K562 (cell line): ENCODE measurements around the gene STAT4. TPM values are rescaled to one million over a fixed set of nuclear protein-coding genes. Genes with fewer than 3 reads are reported as not detected.

Source experiments
- RAD21 ChIP-seq, 2 experiments: fragments of 250-450 bp in 1 of 2; fragments of 450-650 bp in 1 of 2; sonication (Bioruptor Pico) in 1 of 2; formaldehyde crosslinking in 1 of 2; IDR thresholded peaks in 1 of 2; conservative IDR thresholded peaks in 1 of 2; 2 replicates each; pipeline versions ENCODE4 v1.4.0 to v1.8.0; 2020 to 2022; ENCODE audit warnings: mild to moderate bottlenecking in 2 of 2, moderate library complexity in 1 of 2
- SRSF7 ChIP-seq: fragments of 200-400 bp; formaldehyde crosslinking; optimal IDR thresholded peaks from 2 replicates; pipeline ENCODE3; 2017; ENCODE audit warnings: mild to moderate bottlenecking, low read depth, low read length
- polyA plus RNA-seq, 8 experiments: library from polyadenylated mRNA; depleted of rRNA in 4 of 8; stranded (reverse) in 5 of 8; unstranded in 3 of 8; fragments of >200 nt; fragmentation: Nextera tagmentation in 2 of 8; fragmentation: Illumina TruSeq in 1 of 8; extraction: Ambion mirVana in 2 of 8; extraction: Trizol in 1 of 8; gene quantifications; 2 replicates each; pipeline versions ENCODE4 v1.2.1 to v1.2.3, GENCODE V29; 2011 to 2014; ENCODE audit warnings: inconsistent platforms in 1 of 8, missing spikeins in 1 of 8
- total RNA-seq, 7 experiments: library from RNA; depleted of rRNA in 6 of 7; stranded (reverse); fragments of >200 nt in 6 of 7; fragmentation: Illumina TruSeq in 2 of 7; extraction: Trizol in 2 of 7; gene quantifications; 2 replicates each; pipeline versions ENCODE4 v1.2.1 to v1.2.3, GENCODE V29; 2011 to 2021; ENCODE audit warnings: low replicate concordance in 1 of 7
- TF ChIP-seq, protein P1 (sequence below): fragments of 450-650 bp; formaldehyde crosslinking; IDR thresholded peaks from 2 replicates; pipeline ENCODE4 v1.4.0; 2020; ENCODE audit warnings: mild to moderate bottlenecking, moderate library complexity
- TF ChIP-seq, protein P2 (sequence below): fragments of 250-450 bp; sonication (Bioruptor Pico); IDR thresholded peaks from 2 replicates; pipeline ENCODE4 v1.8.0; 2021; ENCODE audit warnings: mild to moderate bottlenecking, moderate library complexity
- TF ChIP-seq, protein P3 (sequence below): sonication (generic); IDR thresholded peaks from 2 replicates; pipeline ENCODE4 v1.6.1; 2016

Gene STAT4
- total and polyA plus RNA-seq, 9 of the 15 experiments (the other 6 are each of a cell fraction or from before 2014, with no cell fraction given) = 0.01 to 0.06 (median 0.03) TPM; not detected in 6

DNA sequence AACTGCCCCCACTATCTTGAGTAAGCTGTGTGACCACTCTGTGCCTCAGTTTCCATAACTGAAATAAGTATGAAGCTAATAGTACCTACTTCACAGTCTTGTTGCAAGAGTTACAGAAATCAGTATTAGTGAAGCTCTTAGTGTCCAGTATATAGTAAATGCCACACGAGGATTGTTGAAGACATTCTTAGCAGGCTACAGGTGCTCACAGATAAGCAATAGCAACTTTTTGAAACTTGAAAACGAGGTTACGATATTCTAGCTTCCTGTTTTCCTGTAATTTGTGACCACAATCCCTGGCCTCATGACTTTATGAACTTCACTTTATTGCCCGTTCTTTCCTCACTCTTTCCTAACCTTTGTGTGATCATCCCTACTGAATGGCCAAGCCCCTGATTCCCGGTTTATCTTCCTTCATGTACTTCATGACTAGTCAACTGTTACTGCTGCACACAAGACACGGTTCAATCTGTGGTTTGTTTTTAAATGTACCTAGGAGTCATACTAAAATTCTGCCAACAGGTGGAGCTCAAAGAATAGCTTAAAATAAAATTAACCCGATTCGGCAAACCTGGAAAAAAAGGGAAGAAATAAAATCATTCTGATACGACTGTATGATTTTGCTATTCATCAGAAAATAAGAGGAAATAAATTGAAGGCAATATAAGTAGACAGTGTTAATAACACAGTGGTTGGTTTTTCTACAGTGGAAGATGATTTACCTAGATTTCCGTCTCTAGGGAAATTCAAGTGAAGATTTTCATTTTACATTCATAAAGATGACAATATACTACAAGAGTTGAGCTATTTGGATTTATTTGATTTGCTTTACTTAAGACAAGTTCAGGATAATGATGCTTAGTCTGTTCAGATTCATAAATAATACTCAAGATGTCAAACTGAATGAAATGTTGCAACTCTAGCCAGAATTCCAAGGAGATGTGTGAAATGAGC lies 98.7 kb downstream of the STAT4 start (continued):
- TF ChIP-seq, protein P1, sequence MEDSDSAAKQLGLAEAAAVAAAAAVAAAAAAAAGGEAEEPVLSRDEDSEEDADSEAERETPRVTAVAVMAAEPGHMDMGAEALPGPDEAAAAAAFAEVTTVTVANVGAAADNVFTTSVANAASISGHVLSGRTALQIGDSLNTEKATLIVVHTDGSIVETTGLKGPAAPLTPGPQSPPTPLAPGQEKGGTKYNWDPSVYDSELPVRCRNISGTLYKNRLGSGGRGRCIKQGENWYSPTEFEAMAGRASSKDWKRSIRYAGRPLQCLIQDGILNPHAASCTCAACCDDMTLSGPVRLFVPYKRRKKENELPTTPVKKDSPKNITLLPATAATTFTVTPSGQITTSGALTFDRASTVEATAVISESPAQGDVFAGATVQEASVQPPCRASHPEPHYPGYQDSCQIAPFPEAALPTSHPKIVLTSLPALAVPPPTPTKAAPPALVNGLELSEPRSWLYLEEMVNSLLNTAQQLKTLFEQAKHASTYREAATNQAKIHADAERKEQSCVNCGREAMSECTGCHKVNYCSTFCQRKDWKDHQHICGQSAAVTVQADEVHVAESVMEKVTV (CRISPR knock-in tag) = peak; percentile 44; the same call in 1 of the 2 replicates
- TF ChIP-seq RAD21 (CRISPR knock-in tag; conservative IDR thresholded peaks at IDR 0.05 in 1 of 2, IDR thresholded peaks at IDR 0.05 in 1 of 2) (peak; percentile 63 to 67), SRSF7 (no peak)
- TF ChIP-seq, protein P2, sequence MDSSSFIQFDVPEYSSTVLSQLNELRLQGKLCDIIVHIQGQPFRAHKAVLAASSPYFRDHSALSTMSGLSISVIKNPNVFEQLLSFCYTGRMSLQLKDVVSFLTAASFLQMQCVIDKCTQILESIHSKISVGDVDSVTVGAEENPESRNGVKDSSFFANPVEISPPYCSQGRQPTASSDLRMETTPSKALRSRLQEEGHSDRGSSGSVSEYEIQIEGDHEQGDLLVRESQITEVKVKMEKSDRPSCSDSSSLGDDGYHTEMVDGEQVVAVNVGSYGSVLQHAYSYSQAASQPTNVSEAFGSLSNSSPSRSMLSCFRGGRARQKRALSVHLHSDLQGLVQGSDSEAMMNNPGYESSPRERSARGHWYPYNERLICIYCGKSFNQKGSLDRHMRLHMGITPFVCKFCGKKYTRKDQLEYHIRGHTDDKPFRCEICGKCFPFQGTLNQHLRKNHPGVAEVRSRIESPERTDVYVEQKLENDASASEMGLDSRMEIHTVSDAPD (CRISPR knock-in tag) = no peak
- TF ChIP-seq, protein P3, sequence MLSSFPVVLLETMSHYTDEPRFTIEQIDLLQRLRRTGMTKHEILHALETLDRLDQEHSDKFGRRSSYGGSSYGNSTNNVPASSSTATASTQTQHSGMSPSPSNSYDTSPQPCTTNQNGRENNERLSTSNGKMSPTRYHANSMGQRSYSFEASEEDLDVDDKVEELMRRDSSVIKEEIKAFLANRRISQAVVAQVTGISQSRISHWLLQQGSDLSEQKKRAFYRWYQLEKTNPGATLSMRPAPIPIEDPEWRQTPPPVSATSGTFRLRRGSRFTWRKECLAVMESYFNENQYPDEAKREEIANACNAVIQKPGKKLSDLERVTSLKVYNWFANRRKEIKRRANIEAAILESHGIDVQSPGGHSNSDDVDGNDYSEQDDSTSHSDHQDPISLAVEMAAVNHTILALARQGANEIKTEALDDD = peak; percentile 78
